ENCODE data around the gene FLNB. TPM values are rescaled to one million over a fixed set of nuclear protein-coding genes. Genes with fewer than 3 reads are reported as not detected.

The FLNB gene
- total RNA-seq, 1 experiment from 2014 or later: 315 TPM

DNA sequence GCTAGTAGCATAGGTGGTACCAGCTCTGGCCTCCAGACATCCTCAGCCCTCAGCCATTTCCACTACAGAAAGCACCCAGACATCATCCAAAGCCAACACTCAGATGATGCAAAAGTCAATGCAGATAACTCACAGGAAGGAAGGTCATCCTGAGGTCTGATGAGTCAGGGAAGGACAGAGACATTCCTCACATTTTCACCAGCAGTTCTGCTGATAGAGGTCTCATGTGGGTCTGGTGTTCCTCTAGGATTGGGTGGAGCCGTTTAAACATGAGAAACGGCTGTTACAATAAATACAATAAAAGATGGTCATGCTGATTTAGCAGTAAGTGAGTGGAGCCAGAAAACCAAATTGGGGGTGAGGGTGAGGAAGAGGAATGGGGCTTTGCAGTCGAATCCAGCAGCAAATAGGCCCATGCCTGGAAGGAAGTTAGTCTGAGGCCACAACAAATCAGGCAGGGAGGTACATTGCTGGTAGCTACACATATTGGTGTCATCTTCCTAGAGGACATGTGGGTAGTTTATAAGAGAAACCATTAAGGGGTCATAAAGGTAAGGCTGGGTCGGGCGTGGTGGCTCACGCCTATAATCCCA lies 33.3 kb upstream of the FLNB start:
- H3K9me3 ChIP-seq: no peaks in the 10 kb centered on the region
- peaks cover 83% of the 10 kb centered on the region for H3K4me1 ChIP-seq
- no peak overlapping the region for H3K4me3 ChIP-seq (ENCODE audit: low read depth, low read length)
- no peaks in the 10 kb centered on the region for H3K9me3 Mint-ChIP-seq (ENCODE audit: unreplicated experiment)
- no peaks in the 10 kb centered on the region for H3K27me3 ChIP-seq (replicated peaks; ENCODE audit: control insufficient read depth, insufficient read depth, low read length)
- H3K4me3 Mint-ChIP-seq (ENCODE audit: unreplicated experiment): peak overlapping the region; percentile 15
- CTCF ChIA-PET: no interaction called here
- H3K4me1 Mint-ChIP-seq (ENCODE audit: low read depth, unreplicated experiment): peaks cover 33% of the 10 kb centered on the region
- POLR2A ChIA-PET: no interaction called here
- no peaks in the 10 kb centered on the region for H3K36me3 ChIP-seq (ENCODE audit: control insufficient read depth, insufficient read depth, low read length)
- BruUV-seq (replicated peaks): no TSS peak
- no peaks in the 10 kb centered on the region for H3K27me3 Mint-ChIP-seq (ENCODE audit: insufficient read depth, unreplicated experiment)
- intact Hi-C loops (cut with micrococcal nuclease; ENCODE audit: unreplicated experiment): no loop called here
- H3K36me3 Mint-ChIP-seq (ENCODE audit: insufficient read depth, unreplicated experiment): peaks cover 6% of the 10 kb centered on the region
- TF ChIP-seq, protein P1, sequence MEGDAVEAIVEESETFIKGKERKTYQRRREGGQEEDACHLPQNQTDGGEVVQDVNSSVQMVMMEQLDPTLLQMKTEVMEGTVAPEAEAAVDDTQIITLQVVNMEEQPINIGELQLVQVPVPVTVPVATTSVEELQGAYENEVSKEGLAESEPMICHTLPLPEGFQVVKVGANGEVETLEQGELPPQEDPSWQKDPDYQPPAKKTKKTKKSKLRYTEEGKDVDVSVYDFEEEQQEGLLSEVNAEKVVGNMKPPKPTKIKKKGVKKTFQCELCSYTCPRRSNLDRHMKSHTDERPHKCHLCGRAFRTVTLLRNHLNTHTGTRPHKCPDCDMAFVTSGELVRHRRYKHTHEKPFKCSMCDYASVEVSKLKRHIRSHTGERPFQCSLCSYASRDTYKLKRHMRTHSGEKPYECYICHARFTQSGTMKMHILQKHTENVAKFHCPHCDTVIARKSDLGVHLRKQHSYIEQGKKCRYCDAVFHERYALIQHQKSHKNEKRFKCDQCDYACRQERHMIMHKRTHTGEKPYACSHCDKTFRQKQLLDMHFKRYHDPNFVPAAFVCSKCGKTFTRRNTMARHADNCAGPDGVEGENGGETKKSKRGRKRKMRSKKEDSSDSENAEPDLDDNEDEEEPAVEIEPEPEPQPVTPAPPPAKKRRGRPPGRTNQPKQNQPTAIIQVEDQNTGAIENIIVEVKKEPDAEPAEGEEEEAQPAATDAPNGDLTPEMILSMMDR (IDR thresholded peaks at IDR 0.05; ENCODE audit: insufficient read depth in 1 of 2, low read depth in 1 of 2, low read length in 1 of 2, severe bottlenecking in 1 of 2, unreplicated experiment in 1 of 2): no peak
- peak overlapping the region; percentile 86 for H3K27ac Mint-ChIP-seq (ENCODE audit: unreplicated experiment)
- peak; percentile 78 to 82 for DNase-seq

DNA sequence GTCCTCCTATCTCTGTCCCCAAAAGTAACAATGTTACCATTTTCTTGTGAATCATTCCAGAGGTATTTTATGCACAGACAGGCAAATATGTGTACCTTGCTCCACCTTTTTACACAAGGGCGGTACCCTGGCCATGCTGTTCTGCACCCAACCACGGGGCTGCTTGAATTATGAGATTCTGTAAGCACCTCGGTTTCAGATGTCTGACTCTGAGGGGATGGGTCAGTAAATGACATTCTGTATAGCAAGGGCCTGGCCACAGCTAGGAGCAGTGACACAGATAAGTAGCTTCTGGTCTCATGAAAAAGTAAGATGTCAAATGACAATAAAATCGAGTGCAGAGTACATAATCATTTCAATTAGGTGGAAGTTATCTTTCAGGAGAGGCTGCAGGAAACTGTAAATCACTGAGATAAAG lies 30.4 kb upstream of the FLNB start:
- Mint-ChIP-seq H3K4me1 (ENCODE audit: low read depth, unreplicated experiment) (peaks cover 23% of the 10 kb centered on the region), H3K36me3 (ENCODE audit: insufficient read depth, unreplicated experiment) (peaks cover 13% of the 10 kb centered on the region), H3K4me3 (ENCODE audit: unreplicated experiment) (peak overlapping the region; percentile 44), H3K9me3 (ENCODE audit: unreplicated experiment) (no peaks in the 10 kb centered on the region), H3K27me3 (ENCODE audit: insufficient read depth, unreplicated experiment) (no peaks in the 10 kb centered on the region), H3K27ac (ENCODE audit: unreplicated experiment) (peak overlapping the region; percentile 53)
- no peaks in the 10 kb centered on the region for H3K36me3 ChIP-seq (ENCODE audit: control insufficient read depth, insufficient read depth, low read length)
- no peaks in the 10 kb centered on the region for H3K9me3 ChIP-seq
- H3K27me3 ChIP-seq (replicated peaks; ENCODE audit: control insufficient read depth, insufficient read depth, low read length): no peaks in the 10 kb centered on the region
- peak; percentile 77 to 86 for DNase-seq
- POLR2A ChIA-PET: no interaction called here
- CTCF ChIA-PET: no interaction called here
- intact Hi-C loops (cut with micrococcal nuclease; ENCODE audit: unreplicated experiment): loop anchor here (1.0 kb wide), 1 partner anchor 14 kb away; no protein-coding TSS in a partner anchor
- H3K4me3 ChIP-seq (ENCODE audit: low read depth, low read length): no peak overlapping the region
- TF ChIP-seq, protein P1 (IDR thresholded peaks at IDR 0.05; ENCODE audit: insufficient read depth in 1 of 2, low read depth in 1 of 2, low read length in 1 of 2, severe bottlenecking in 1 of 2, unreplicated experiment in 1 of 2): no peak
- peaks cover 67% of the 10 kb centered on the region for H3K4me1 ChIP-seq
- no TSS peak for BruUV-seq (replicated peaks)

DNA sequence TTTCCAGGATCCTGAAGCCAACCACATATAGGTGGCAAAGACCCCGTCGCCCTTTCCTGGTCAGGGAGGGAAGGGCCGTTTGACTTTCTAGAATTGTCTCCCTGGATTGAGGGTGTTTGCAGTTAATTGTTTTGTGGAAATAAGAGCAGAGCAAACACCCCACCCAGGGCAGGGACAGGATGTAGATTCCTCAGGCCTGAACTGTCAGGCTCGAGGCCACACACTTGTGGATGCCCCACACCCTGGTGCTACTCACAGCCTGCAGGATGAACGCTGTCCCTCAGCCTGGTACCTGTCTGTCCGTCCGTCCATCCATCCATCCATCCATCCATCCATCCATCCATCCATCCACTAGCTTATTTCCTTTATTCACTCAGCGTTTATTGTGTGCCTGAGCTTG lies 29.9 kb upstream of the FLNB start:
- intact Hi-C loops (cut with micrococcal nuclease; ENCODE audit: unreplicated experiment): no loop called here
- TF ChIP-seq, protein P1 (IDR thresholded peaks at IDR 0.05; ENCODE audit: insufficient read depth in 1 of 2, low read depth in 1 of 2, low read length in 1 of 2, severe bottlenecking in 1 of 2, unreplicated experiment in 1 of 2): no peak
- H3K4me1 ChIP-seq: peaks cover 65% of the 10 kb centered on the region
- DNase-seq: no peak
- ChIA-PET POLR2A (interaction anchor here (1.2 kb wide), 1 partner anchor 16 kb away, joined by 3 read pairs; no protein-coding TSS in a partner anchor), CTCF (no interaction called here)
- no peaks in the 10 kb centered on the region for H3K9me3 ChIP-seq
- H3K27me3 ChIP-seq (replicated peaks; ENCODE audit: control insufficient read depth, insufficient read depth, low read length): no peaks in the 10 kb centered on the region
- Mint-ChIP-seq H3K4me1 (ENCODE audit: low read depth, unreplicated experiment) (peaks cover 24% of the 10 kb centered on the region), H3K4me3 (ENCODE audit: unreplicated experiment) (no peak overlapping the region), H3K27me3 (ENCODE audit: insufficient read depth, unreplicated experiment) (no peaks in the 10 kb centered on the region), H3K9me3 (ENCODE audit: unreplicated experiment) (no peaks in the 10 kb centered on the region), H3K27ac (ENCODE audit: unreplicated experiment) (peak overlapping the region; percentile 53), H3K36me3 (ENCODE audit: insufficient read depth, unreplicated experiment) (peaks cover 13% of the 10 kb centered on the region)
- no peak overlapping the region for H3K4me3 ChIP-seq (ENCODE audit: low read depth, low read length)
- no peaks in the 10 kb centered on the region for H3K36me3 ChIP-seq (ENCODE audit: control insufficient read depth, insufficient read depth, low read length)
- BruUV-seq (replicated peaks): TSS peak; percentile 54

Measured in Caco-2 (cell line).